ENCODE results near the gene RPS2.
"Not testable (repeated sequence)": the region's sequence is repeated elsewhere in the genome, so short reads cannot be mapped to it uniquely, and the experiment has no call there.

RPS2 gene

DNA sequence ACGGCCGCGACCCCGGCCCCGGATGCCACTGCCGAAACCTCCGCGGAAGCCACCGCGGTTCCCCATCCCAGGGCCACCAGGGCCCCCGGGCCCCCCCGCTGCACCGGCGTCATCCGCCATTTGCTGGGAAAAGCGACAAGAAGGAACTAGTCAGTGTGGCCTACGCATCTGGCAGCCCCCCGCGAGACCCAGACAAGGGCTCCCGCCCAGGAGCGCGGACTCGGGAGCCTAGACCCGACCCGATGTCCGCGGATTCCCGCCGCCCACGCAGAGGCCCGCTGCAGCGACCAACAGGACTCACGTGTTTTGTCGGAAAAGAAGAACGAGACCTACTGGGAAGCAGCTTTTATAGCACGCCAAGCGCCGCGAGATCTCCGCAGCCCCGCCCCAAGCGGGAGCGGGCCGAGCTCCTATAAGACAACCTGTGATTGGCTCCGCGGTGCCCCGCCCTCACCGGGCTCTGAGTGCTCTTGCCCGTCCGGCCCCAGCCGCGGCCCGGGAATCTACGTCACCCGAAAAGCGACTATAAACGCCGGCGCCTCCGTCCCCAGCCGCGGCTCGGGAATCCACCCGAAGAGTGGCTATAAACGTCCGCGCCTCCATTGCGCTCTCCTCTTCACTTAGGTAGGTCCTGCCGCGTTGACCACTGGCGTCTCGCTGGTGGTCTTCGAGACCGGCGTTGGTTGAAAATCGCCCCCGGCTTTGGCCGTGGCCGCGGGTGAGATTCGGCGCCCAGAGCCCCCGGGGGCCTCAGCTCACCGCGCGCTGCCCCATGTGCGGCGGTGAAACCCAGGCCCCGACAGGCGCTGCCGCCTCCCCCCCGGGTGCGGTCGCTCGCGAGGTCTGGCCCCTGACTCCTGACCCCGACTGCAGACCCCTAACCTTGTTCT lies at the start of gene RPS2:
RPS2 (minus strand) TSS at position 321 of the 890 bp plus-strand sequence; CDS start at position 120, 201 bp downstream.
- Mint-ChIP-seq H3K9me3 (no peaks in the 10 kb centered on the region), H3K4me3 (peak within 1 kb of the TSS; percentile 97), H3K27ac (peak within 1 kb of the TSS; percentile 99), H3K4me1 (peaks cover 49% of the 10 kb centered on the region), H3K27me3 (ENCODE audit: low read depth, poor library complexity) (peaks cover 5% of the 10 kb centered on the region), H3K36me3 (ENCODE audit: low read depth) (peaks cover 25% of the 10 kb centered on the region)
- DNase-seq: peak; percentile 99
- TF ChIP-seq, protein P1, sequence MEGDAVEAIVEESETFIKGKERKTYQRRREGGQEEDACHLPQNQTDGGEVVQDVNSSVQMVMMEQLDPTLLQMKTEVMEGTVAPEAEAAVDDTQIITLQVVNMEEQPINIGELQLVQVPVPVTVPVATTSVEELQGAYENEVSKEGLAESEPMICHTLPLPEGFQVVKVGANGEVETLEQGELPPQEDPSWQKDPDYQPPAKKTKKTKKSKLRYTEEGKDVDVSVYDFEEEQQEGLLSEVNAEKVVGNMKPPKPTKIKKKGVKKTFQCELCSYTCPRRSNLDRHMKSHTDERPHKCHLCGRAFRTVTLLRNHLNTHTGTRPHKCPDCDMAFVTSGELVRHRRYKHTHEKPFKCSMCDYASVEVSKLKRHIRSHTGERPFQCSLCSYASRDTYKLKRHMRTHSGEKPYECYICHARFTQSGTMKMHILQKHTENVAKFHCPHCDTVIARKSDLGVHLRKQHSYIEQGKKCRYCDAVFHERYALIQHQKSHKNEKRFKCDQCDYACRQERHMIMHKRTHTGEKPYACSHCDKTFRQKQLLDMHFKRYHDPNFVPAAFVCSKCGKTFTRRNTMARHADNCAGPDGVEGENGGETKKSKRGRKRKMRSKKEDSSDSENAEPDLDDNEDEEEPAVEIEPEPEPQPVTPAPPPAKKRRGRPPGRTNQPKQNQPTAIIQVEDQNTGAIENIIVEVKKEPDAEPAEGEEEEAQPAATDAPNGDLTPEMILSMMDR (IDR thresholded peaks at IDR 0.05): no peak

DNA sequence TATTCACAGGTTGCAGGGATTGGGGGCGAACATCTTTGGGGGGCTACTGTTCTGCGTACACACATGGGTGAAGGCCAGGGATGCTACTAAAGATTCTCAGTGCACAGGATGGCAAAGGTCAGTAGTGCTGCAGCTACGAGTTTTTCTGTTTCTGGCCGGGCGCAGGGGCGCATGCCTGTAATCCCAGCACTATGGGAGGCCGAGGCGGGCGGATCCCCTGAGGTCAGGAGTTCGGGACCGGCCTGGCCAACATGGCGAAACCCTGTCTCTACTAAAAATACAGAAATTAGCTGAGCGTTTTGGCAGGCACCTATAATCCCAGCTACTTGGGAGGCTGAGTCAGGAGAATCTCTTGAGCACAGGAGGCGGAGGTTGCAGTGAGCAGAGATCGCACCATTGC lies 48.9 kb upstream of the RPS2 start:
- H3K4me1 Mint-ChIP-seq: peaks cover 22% of the 10 kb centered on the region
- no peaks in the 10 kb centered on the region for H3K36me3 Mint-ChIP-seq (ENCODE audit: low read depth)
- DNase-seq: no peak
- TF ChIP-seq, protein P1 (IDR thresholded peaks at IDR 0.05): no peak
- no peak overlapping the region for H3K27ac Mint-ChIP-seq
- peaks cover 6% of the 10 kb centered on the region for H3K27me3 Mint-ChIP-seq (ENCODE audit: low read depth, poor library complexity)
- no peaks in the 10 kb centered on the region for H3K9me3 Mint-ChIP-seq
- no peak overlapping the region for H3K4me3 Mint-ChIP-seq

- not testable (repeated sequence) for H3K36me3 Mint-ChIP-seq (ENCODE audit: low read depth); H3K4me3 Mint-ChIP-seq; H3K9me3 Mint-ChIP-seq; H3K27ac Mint-ChIP-seq; DNase-seq; H3K27me3 Mint-ChIP-seq (ENCODE audit: low read depth, poor library complexity)
- peaks cover 37% of the 10 kb centered on the region for H3K4me1 Mint-ChIP-seq
Observed at GRCh38 chr16:2011726-2012125, 47.1 kb upstream of the RPS2 start.

DNA sequence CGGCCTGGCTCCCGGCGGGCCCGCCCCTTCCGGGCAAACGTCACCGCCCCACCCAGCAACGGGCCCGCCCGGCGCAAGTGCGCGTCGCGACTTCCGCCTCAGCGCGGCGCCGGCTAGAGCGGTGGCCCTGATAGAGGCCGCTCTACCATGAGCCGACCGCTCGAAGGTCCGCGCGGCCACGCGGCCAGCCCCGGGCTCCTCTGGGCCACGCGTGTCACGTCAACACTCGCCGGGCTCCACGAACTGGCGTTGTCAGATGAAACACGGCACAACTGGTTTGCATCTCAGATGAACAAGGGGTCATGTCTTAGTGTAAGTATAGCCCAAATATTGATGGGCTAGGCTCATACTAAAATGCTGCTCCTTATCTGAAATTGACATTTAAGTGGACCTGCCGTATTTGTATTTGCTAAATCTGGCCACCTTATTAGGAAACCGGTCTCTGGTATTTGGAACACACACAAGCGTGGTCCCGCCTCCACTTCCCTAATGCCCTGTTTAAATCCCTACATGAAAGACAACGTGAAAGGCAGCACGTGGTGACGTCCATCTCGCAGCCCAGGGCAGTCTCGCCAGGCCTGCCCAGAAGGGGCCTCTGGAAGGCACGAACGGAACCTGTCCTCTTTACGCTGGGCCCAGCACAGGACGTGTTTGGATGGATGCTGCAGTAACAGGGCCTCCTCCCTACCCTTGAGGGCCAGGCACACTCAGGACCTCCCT lies 45.3 kb upstream of the RPS2 start, which contains the start of gene ZNF598:
ZNF598 (minus strand) TSS at position 31 of the 720 bp plus-strand sequence.
- H3K27me3 Mint-ChIP-seq (ENCODE audit: low read depth, poor library complexity): no peaks in the 10 kb centered on the region
- DNase-seq: peak; percentile 86
- H3K27ac Mint-ChIP-seq: peak within 1 kb of the TSS; percentile 75
- H3K4me1 Mint-ChIP-seq: peaks cover 44% of the 10 kb centered on the region
- no peaks in the 10 kb centered on the region for H3K36me3 Mint-ChIP-seq (ENCODE audit: low read depth)
- no peaks in the 10 kb centered on the region for H3K9me3 Mint-ChIP-seq
- TF ChIP-seq, protein P1 (IDR thresholded peaks at IDR 0.05): no peak
- H3K4me3 Mint-ChIP-seq: peak within 1 kb of the TSS; percentile 85

- Mint-ChIP-seq H3K27ac (no peak overlapping the region), H3K27me3 (ENCODE audit: low read depth, poor library complexity) (no peaks in the 10 kb centered on the region), H3K36me3 (ENCODE audit: low read depth) (no peaks in the 10 kb centered on the region), H3K4me1 (peaks cover 51% of the 10 kb centered on the region), H3K9me3 (no peaks in the 10 kb centered on the region), H3K4me3 (peak overlapping the region; percentile 83)
- DNase-seq: no peak
- TF ChIP-seq, protein P1 (IDR thresholded peaks at IDR 0.05): no peak
Observed at GRCh38 chr16:2009164-2009711, 44.6 kb upstream of the RPS2 start.

GRCh38 chr16:2008631-2009163 lies 44.1 kb upstream of the RPS2 start:
- TF ChIP-seq, protein P1 (IDR thresholded peaks at IDR 0.05): no peak
- no peak for DNase-seq
- peaks cover 53% of the 10 kb centered on the region for H3K4me1 Mint-ChIP-seq
- no peaks in the 10 kb centered on the region for H3K9me3 Mint-ChIP-seq
- peak overlapping the region; percentile 83 for H3K4me3 Mint-ChIP-seq
- no peaks in the 10 kb centered on the region for H3K27me3 Mint-ChIP-seq (ENCODE audit: low read depth, poor library complexity)
- H3K27ac Mint-ChIP-seq: no peak overlapping the region
- H3K36me3 Mint-ChIP-seq (ENCODE audit: low read depth): no peaks in the 10 kb centered on the region

Measured in nephron progenitor cell (in vitro differentiated cells).